WTC11 (cell line): Measurements from ENCODE around the gene COA5. TPM values are rescaled to one million over a fixed set of nuclear protein-coding genes. Genes with fewer than 3 reads are reported as not detected.

Experiments used
- ATAC-seq: fragments of 200-7000 bp; cut with Tn5 transposase; 2 replicates; pipeline ENCODE4 v1.10.0; 2021; ENCODE audit warnings: mild to moderate bottlenecking, moderate library complexity
- CTCF ChIA-PET: fragments of 300-600 bp; sonication (Branson Sonifier 250); formaldehyde crosslinking; loops from one replicate; lab custom pipeline; 2021; ENCODE audit warnings: antibody characterized with exemption; lab: Charles Lee
- POLR2A ChIA-PET: fragments of 350-600 bp; sonication (Branson Sonifier 250); formaldehyde crosslinking; loops from one replicate; lab custom pipeline; 2021; ENCODE audit warnings: antibody characterized with exemption; lab: Charles Lee
- DNase-seq: peaks from one replicate; pipeline ENCODE4 v3.0.0; 2021; ENCODE audit warnings: low spot score
- H3K27ac Mint-ChIP-seq: 2 replicates; pipeline ENCODE4 v1.8.0; 2021; ENCODE audit warnings: mixed read lengths
- H3K27me3 Mint-ChIP-seq: 2 replicates; pipeline ENCODE4 v1.8.0; 2021; ENCODE audit warnings: low read depth, mild to moderate bottlenecking, moderate library complexity, mixed read lengths
- H3K36me3 Mint-ChIP-seq: 2 replicates; pipeline ENCODE4 v1.8.0; 2021; ENCODE audit warnings: mixed read lengths
- H3K4me1 Mint-ChIP-seq: 2 replicates; pipeline ENCODE4 v1.8.0; 2022; ENCODE audit warnings: mixed read lengths
- H3K4me3 Mint-ChIP-seq: 2 replicates; pipeline ENCODE4 v1.8.0; 2021; ENCODE audit warnings: mild to moderate bottlenecking, moderate library complexity, mixed read lengths
- H3K9me3 Mint-ChIP-seq: 2 replicates; pipeline ENCODE4 v1.8.0; 2021; ENCODE audit warnings: mixed read lengths
- CREB1 ChIP-seq: sonication (generic); formaldehyde crosslinking; IDR thresholded peaks from 2 replicates; pipeline ENCODE4 v1.8.0; 2023; ENCODE audit warnings: mild to moderate bottlenecking, missing genetic modification reagents
- ETV6 ChIP-seq: sonication (generic); formaldehyde crosslinking; IDR thresholded peaks from 2 replicates; pipeline ENCODE4 v1.8.1; 2022; ENCODE audit warnings: mild to moderate bottlenecking, missing genetic modification reagents
- GABPB1 ChIP-seq: sonication (generic); formaldehyde crosslinking; IDR thresholded peaks from 2 replicates; pipeline ENCODE4 v1.8.1; 2023; ENCODE audit warnings: mild to moderate bottlenecking, missing genetic modification reagents
- IRF2 ChIP-seq: sonication (generic); formaldehyde crosslinking; IDR thresholded peaks from 2 replicates; pipeline ENCODE4 v1.8.0; 2022; ENCODE audit warnings: low read depth, missing genetic modification reagents, borderline replicate concordance
- MLX ChIP-seq: sonication (generic); formaldehyde crosslinking; IDR thresholded peaks from 2 replicates; pipeline ENCODE4 v1.8.1; 2023; ENCODE audit warnings: mild to moderate bottlenecking, missing genetic modification reagents, moderate library complexity
- NR2C2 ChIP-seq: sonication (generic); formaldehyde crosslinking; IDR thresholded peaks from 2 replicates; pipeline ENCODE4 v1.8.0; 2022; ENCODE audit warnings: mild to moderate bottlenecking, missing genetic modification reagents
- PRDM15 ChIP-seq: sonication (generic); formaldehyde crosslinking; IDR thresholded peaks from 2 replicates; pipeline ENCODE4 v1.8.0; 2022; ENCODE audit warnings: missing genetic modification reagents
- RELA ChIP-seq: sonication (generic); formaldehyde crosslinking; IDR thresholded peaks from 2 replicates; pipeline ENCODE4 v1.8.1; 2022; ENCODE audit warnings: missing genetic modification reagents, mild to moderate bottlenecking, borderline replicate concordance
- TP53 ChIP-seq: sonication (generic); formaldehyde crosslinking; IDR thresholded peaks from 2 replicates; pipeline ENCODE4 v1.8.1; 2023; ENCODE audit warnings: mild to moderate bottlenecking, missing genetic modification reagents
- ZNF416 ChIP-seq: fragments of 250-450 bp; sonication (Bioruptor Pico); IDR thresholded peaks from 2 replicates; pipeline ENCODE4 v1.9.0; 2021; ENCODE audit warnings: mild to moderate bottlenecking, inconsistent platforms
- total RNA-seq: library from RNA; stranded (reverse); gene quantifications from 3 replicates; pipeline ENCODE4 v1.2.3, GENCODE V29; 2021
- TF ChIP-seq, protein P1 (sequence below): fragments of 250-450 bp; sonication (Bioruptor Pico); IDR thresholded peaks from 2 replicates; pipeline ENCODE4 v1.9.0; 2021; ENCODE audit warnings: mild to moderate bottlenecking
- TF ChIP-seq, protein P2 (sequence below): sonication (generic); formaldehyde crosslinking; IDR thresholded peaks from 2 replicates; pipeline ENCODE4 v1.8.0; 2022; ENCODE audit warnings: mild to moderate bottlenecking, missing genetic modification reagents
- TF ChIP-seq, protein P3 (sequence below): sonication (generic); formaldehyde crosslinking; IDR thresholded peaks from 2 replicates; pipeline ENCODE4 v1.8.0; 2022; ENCODE audit warnings: mild to moderate bottlenecking, missing genetic modification reagents
- TF ChIP-seq, protein P4 (sequence below): sonication (generic); formaldehyde crosslinking; IDR thresholded peaks from 2 replicates; pipeline ENCODE4 v1.8.0; 2023; ENCODE audit warnings: missing genetic modification reagents, mild to moderate bottlenecking, borderline replicate concordance

The COA5 gene
- total RNA-seq, 1 experiment from 2014 or later: 29.3 TPM

GRCh38 chr2:98615481-98615880 is 7.2 kb upstream of the COA5 start (continued):
- TF ChIP-seq, protein P1, sequence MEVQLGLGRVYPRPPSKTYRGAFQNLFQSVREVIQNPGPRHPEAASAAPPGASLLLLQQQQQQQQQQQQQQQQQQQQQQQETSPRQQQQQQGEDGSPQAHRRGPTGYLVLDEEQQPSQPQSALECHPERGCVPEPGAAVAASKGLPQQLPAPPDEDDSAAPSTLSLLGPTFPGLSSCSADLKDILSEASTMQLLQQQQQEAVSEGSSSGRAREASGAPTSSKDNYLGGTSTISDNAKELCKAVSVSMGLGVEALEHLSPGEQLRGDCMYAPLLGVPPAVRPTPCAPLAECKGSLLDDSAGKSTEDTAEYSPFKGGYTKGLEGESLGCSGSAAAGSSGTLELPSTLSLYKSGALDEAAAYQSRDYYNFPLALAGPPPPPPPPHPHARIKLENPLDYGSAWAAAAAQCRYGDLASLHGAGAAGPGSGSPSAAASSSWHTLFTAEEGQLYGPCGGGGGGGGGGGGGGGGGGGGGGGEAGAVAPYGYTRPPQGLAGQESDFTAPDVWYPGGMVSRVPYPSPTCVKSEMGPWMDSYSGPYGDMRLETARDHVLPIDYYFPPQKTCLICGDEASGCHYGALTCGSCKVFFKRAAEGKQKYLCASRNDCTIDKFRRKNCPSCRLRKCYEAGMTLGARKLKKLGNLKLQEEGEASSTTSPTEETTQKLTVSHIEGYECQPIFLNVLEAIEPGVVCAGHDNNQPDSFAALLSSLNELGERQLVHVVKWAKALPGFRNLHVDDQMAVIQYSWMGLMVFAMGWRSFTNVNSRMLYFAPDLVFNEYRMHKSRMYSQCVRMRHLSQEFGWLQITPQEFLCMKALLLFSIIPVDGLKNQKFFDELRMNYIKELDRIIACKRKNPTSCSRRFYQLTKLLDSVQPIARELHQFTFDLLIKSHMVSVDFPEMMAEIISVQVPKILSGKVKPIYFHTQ (CRISPR knock-in tag): no peak
- TF ChIP-seq PRDM15 (CRISPR knock-in tag): no peak
- TF ChIP-seq, protein P2, sequence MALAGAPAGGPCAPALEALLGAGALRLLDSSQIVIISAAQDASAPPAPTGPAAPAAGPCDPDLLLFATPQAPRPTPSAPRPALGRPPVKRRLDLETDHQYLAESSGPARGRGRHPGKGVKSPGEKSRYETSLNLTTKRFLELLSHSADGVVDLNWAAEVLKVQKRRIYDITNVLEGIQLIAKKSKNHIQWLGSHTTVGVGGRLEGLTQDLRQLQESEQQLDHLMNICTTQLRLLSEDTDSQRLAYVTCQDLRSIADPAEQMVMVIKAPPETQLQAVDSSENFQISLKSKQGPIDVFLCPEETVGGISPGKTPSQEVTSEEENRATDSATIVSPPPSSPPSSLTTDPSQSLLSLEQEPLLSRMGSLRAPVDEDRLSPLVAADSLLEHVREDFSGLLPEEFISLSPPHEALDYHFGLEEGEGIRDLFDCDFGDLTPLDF (CRISPR knock-in tag): no peak

- Mint-ChIP-seq H3K4me1 (peaks cover 8% of the 10 kb centered on the region), H3K27ac (no peak overlapping the region), H3K36me3 (peaks cover 60% of the 10 kb centered on the region), H3K27me3 (no peaks in the 10 kb centered on the region), H3K9me3 (no peaks in the 10 kb centered on the region), H3K4me3 (no peak overlapping the region)
- ATAC-seq (no peak), DNase-seq (no peak)
- CTCF ChIA-PET: interaction anchor here (0.5 to 1.3 kb wide), 2 partner anchors 20 to 308 kb away, joined by 4 read pairs; no protein-coding TSS in a partner anchor
- POLR2A ChIA-PET: no interaction called here
- no peak for TF ChIP-seq MLX (CRISPR knock-in tag)
- no peak for TF ChIP-seq CREB1 (CRISPR knock-in tag)
- TF ChIP-seq ETV6 (CRISPR knock-in tag): no peak
- no peak for TF ChIP-seq TP53 (CRISPR knock-in tag)
- no peak for TF ChIP-seq RELA (CRISPR knock-in tag)
- TF ChIP-seq, protein P1 (CRISPR knock-in tag): no peak
- TF ChIP-seq IRF2 (CRISPR knock-in tag): no peak
- TF ChIP-seq, protein P3, sequence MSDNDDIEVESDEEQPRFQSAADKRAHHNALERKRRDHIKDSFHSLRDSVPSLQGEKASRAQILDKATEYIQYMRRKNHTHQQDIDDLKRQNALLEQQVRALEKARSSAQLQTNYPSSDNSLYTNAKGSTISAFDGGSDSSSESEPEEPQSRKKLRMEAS: no peak
- no peak for TF ChIP-seq PRDM15 (CRISPR knock-in tag)
- TF ChIP-seq, protein P4, sequence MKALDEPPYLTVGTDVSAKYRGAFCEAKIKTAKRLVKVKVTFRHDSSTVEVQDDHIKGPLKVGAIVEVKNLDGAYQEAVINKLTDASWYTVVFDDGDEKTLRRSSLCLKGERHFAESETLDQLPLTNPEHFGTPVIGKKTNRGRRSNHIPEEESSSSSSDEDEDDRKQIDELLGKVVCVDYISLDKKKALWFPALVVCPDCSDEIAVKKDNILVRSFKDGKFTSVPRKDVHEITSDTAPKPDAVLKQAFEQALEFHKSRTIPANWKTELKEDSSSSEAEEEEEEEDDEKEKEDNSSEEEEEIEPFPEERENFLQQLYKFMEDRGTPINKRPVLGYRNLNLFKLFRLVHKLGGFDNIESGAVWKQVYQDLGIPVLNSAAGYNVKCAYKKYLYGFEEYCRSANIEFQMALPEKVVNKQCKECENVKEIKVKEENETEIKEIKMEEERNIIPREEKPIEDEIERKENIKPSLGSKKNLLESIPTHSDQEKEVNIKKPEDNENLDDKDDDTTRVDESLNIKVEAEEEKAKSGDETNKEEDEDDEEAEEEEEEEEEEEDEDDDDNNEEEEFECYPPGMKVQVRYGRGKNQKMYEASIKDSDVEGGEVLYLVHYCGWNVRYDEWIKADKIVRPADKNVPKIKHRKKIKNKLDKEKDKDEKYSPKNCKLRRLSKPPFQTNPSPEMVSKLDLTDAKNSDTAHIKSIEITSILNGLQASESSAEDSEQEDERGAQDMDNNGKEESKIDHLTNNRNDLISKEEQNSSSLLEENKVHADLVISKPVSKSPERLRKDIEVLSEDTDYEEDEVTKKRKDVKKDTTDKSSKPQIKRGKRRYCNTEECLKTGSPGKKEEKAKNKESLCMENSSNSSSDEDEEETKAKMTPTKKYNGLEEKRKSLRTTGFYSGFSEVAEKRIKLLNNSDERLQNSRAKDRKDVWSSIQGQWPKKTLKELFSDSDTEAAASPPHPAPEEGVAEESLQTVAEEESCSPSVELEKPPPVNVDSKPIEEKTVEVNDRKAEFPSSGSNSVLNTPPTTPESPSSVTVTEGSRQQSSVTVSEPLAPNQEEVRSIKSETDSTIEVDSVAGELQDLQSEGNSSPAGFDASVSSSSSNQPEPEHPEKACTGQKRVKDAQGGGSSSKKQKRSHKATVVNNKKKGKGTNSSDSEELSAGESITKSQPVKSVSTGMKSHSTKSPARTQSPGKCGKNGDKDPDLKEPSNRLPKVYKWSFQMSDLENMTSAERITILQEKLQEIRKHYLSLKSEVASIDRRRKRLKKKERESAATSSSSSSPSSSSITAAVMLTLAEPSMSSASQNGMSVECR (CRISPR knock-in tag): no peak
- no peak for TF ChIP-seq GABPB1 (CRISPR knock-in tag)
- no peak for TF ChIP-seq NR2C2 (CRISPR knock-in tag)
- TF ChIP-seq ZNF416 (CRISPR knock-in tag): no peak
These were observed 5.9 kb upstream of the COA5 start for GRCh38 chr2:98614024-98614739.
